ENCODE measurements around the gene ATG7.

The ATG7 gene

GRCh38 chr3:11364181-11364580, 92.0 kb downstream of the ATG7 start:
- DNase-seq = no peak

GRCh38 chr3:11367143-11367693, 95.0 kb downstream of the ATG7 start:
- no peak for DNase-seq

GRCh38 chr3:11370191-11370590, 98.0 kb downstream of the ATG7 start:
- no peak for DNase-seq

GRCh38 chr3:11370966-11371365, 98.8 kb downstream of the ATG7 start:
- no peak for DNase-seq

GRCh38 chr3:11371747-11372146, 99.5 kb downstream of the ATG7 start:
- no peak for DNase-seq

GRCh38 chr3:11373235-11373634, 101.0 kb downstream of the ATG7 start:
- DNase-seq = no peak

- no peak for DNase-seq
Observed at GRCh38 chr3:11373654-11374053, 101.5 kb downstream of the ATG7 start.

- no peak for DNase-seq
Observed at GRCh38 chr3:11375333-11376088, 103.3 kb downstream of the ATG7 start.

- no peak for DNase-seq
Observed at GRCh38 chr3:11377719-11378118, 105.5 kb downstream of the ATG7 start.

GRCh38 chr3:11379238-11379823, 107.1 kb downstream of the ATG7 start:
- DNase-seq = no peak

GRCh38 chr3:11379824-11380701, 107.9 kb downstream of the ATG7 start:
- no peak for DNase-seq

GRCh38 chr3:11381141-11381540, 108.9 kb downstream of the ATG7 start:
- no peak for DNase-seq

GRCh38 chr3:11381563-11381962, 109.4 kb downstream of the ATG7 start:
- no peak for DNase-seq

- DNase-seq = no peak
Observed at GRCh38 chr3:11382146-11382745, 110.0 kb downstream of the ATG7 start.

GRCh38 chr3:11384074-11384473, 111.9 kb downstream of the ATG7 start:
- DNase-seq = no peak

GRCh38 chr3:11385326-11385725, 113.1 kb downstream of the ATG7 start:
- DNase-seq = no peak

- DNase-seq = no peak
Observed at GRCh38 chr3:11385891-11386290, 113.7 kb downstream of the ATG7 start.

GRCh38 chr3:11386465-11387113, 114.4 kb downstream of the ATG7 start:
- no peak for DNase-seq

GRCh38 chr3:11389386-11390268, 117.4 kb downstream of the ATG7 start:
- no peak for DNase-seq

- DNase-seq = no peak
Observed at GRCh38 chr3:11390411-11391131, 118.4 kb downstream of the ATG7 start.
